GM21576 (cell line): ENCODE results near the gene TEX48.

Experiments
- ATAC-seq: cut with Tn5 transposase; IDR thresholded peaks from one replicate; pipeline ENCODE4 v1.9.1; 2021; ENCODE audit warnings: mild to moderate bottlenecking, moderate library complexity; ENCODE audit not compliant: unreplicated experiment

TEX48 gene

GRCh38 chr9:114694146-114694545 lies 12.2 kb upstream of the TEX48 start:
- ATAC-seq: no peak

GRCh38 chr9:114693248-114693855 lies 11.4 kb upstream of the TEX48 start:
- no peak for ATAC-seq

GRCh38 chr9:114691956-114692295 lies 9.9 kb upstream of the TEX48 start:
- ATAC-seq: no peak

GRCh38 chr9:114691046-114691955 lies 9.3 kb upstream of the TEX48 start:
- peak; percentile 44 for ATAC-seq

GRCh38 chr9:114690308-114690707 lies 8.3 kb upstream of the TEX48 start:
- no peak for ATAC-seq

GRCh38 chr9:114689813-114690212 lies 7.8 kb upstream of the TEX48 start:
- no peak for ATAC-seq

- ATAC-seq: no peak
These were observed 7.1 kb upstream of the TEX48 start for GRCh38 chr9:114688909-114689610.

GRCh38 chr9:114688379-114688778 lies 6.4 kb upstream of the TEX48 start:
- no peak for ATAC-seq

GRCh38 chr9:114687034-114687433 lies 5.0 kb upstream of the TEX48 start:
- ATAC-seq: no peak

GRCh38 chr9:114685951-114686350 lies 4.0 kb upstream of the TEX48 start:
- ATAC-seq: no peak

GRCh38 chr9:114684036-114684435 lies 2.0 kb upstream of the TEX48 start:
- ATAC-seq: no peak

- ATAC-seq: no peak
These were observed 854 bp upstream of the TEX48 start for GRCh38 chr9:114682846-114683245.

GRCh38 chr9:114680259-114681001 lies 1.6 kb downstream of the TEX48 start:
- no peak for ATAC-seq

GRCh38 chr9:114678795-114679194 lies 3.2 kb downstream of the TEX48 start:
- no peak for ATAC-seq

GRCh38 chr9:114678130-114678529 lies 3.9 kb downstream of the TEX48 start:
- ATAC-seq: no peak

GRCh38 chr9:114677418-114677817 lies 4.6 kb downstream of the TEX48 start:
- no peak for ATAC-seq

- no peak for ATAC-seq
These were observed 5.1 kb downstream of the TEX48 start for GRCh38 chr9:114676901-114677300.

GRCh38 chr9:114674798-114675540 lies 7.0 kb downstream of the TEX48 start:
- ATAC-seq: no peak

- no peak for ATAC-seq
These were observed 7.8 kb downstream of the TEX48 start for GRCh38 chr9:114674076-114674797.

- no peak for ATAC-seq
These were observed 10.4 kb downstream of the TEX48 start for GRCh38 chr9:114671605-114672004.
